Naive thymus-derived CD8-positive, alpha-beta T cell (primary cell): ENCODE measurements around the gene NEU1. TPM values are rescaled to one million over a fixed set of nuclear protein-coding genes. Genes with fewer than 3 reads are reported as not detected.
A peak's percentile ranks its signal among the peaks of the same experiment; 100 is the strongest.
"Not testable (repeated sequence)": the region's sequence is repeated elsewhere in the genome, so short reads cannot be mapped to it uniquely, and the experiment has no call there.

ENCODE experiments used
- ATAC-seq, 2 donors: fragments of 150-1000 bp; cut with Tn5 transposase in 1 of 2; sonication (Bioruptor Pico), chemical (Tn5 transposase) in 1 of 2; 1 replicate in 1 of 2; 2 replicates in 1 of 2; pipeline ENCODE4 v1.10.0; 2021; ENCODE audit warnings: mild to moderate bottlenecking in 2 of 2, moderate library complexity in 2 of 2
- POLR2A ChIA-PET: fragments of 350-600 bp; sonication (Branson Sonifier 250); formaldehyde crosslinking; loops from one replicate; lab custom pipeline; 2021; ENCODE audit warnings: antibody characterized with exemption; lab: Charles Lee
- DNase-seq, 10 donors: peaks; one replicate each; pipeline versions ENCODE4 v3.0.0 to v3.0.0-alpha.2; 2020 to 2022
- H3K27ac Mint-ChIP-seq, 10 donors: one replicate each; pipeline ENCODE4 v1.8.0; 2020 to 2022; ENCODE audit warnings: mild to moderate bottlenecking in 10 of 10, mixed read lengths in 10 of 10, moderate library complexity in 4 of 10, inconsistent platforms in 1 of 10
- H3K27me3 Mint-ChIP-seq, 5 donors: one replicate each; pipeline ENCODE4 v1.8.0; 2021 to 2022; ENCODE audit warnings: mixed read lengths in 5 of 5
- H3K36me3 Mint-ChIP-seq, 3 donors: one replicate each; pipeline ENCODE4 v1.8.0; 2020 to 2022; ENCODE audit warnings: mixed read lengths in 3 of 3, mild to moderate bottlenecking in 2 of 3, inconsistent platforms in 1 of 3
- H3K4me1 Mint-ChIP-seq, 4 donors: one replicate each; pipeline ENCODE4 v1.8.0; 2021 to 2022; ENCODE audit warnings: mixed read lengths in 4 of 4
- H3K4me3 Mint-ChIP-seq, 10 donors: one replicate each; pipeline ENCODE4 v1.8.0; 2020 to 2022; ENCODE audit warnings: mild to moderate bottlenecking in 10 of 10, mixed read lengths in 10 of 10, moderate library complexity in 6 of 10, inconsistent platforms in 1 of 10
- H3K9me3 Mint-ChIP-seq, 9 donors: one replicate each; pipeline ENCODE4 v1.8.0; 2020 to 2022; ENCODE audit warnings: mixed read lengths in 9 of 9, mild to moderate bottlenecking in 3 of 9, inconsistent platforms in 1 of 9, moderate library complexity in 1 of 9
- polyA plus RNA-seq, 3 donors: library from polyadenylated mRNA; unstranded; fragments of 300-500 nt; fragmentation: Illumina TruSeq; gene quantifications; one replicate each; pipeline ENCODE4 v1.2.3, GENCODE V29; 2021
- total RNA-seq, 8 experiments: library from RNA in 2 of 8; stranded (reverse) in 2 of 8; gene quantifications; one replicate each; pipeline ENCODE4 v1.2.3 and lab custom pipeline; 2021 to 2026

The NEU1 gene
- total and polyA plus RNA-seq, 5 experiments from 2014 or later = 10.9 to 17.9 (median 15.8) TPM

DNA sequence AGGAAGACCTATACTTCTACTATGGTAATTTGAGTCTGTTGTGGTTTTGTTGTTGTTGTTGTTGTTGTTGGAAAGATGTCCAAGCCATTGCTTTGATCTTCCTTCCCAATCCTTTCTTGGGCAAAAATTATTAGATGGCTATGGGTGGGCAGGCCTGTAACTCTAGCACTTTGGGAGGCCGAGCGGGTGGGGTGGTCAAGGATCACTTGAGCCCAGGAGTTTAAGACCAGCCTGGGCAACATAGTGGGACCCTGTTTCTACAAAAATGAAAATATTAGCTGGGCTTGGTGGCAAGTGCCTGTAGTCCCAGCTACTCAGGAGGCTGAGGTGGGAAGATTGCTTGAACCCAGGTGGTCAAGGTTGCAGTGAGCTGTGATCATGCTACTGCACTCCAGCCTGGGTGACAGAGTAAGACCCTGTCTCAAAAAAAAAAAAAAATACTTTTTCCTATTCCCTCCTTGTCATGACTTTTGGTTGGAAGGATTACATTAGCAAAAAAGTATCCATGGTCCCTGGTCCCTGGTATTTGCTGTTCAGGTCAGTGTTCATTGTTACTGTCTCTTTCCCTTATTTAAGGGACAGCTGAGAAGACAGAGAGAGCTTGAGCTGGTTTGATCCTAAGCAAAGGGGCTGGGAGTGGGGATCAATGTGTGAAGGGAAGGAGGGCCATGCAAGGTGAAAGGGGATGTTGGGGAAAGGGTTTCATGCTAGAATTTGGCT lies 11.7 kb downstream of the NEU1 start:
- no peak overlapping the region for H3K4me3 Mint-ChIP-seq
- H3K9me3 Mint-ChIP-seq = no peaks in the 10 kb centered on the region
- ATAC-seq (no peak), DNase-seq (no peak)
- H3K27ac Mint-ChIP-seq = peak overlapping the region in 1 of 10 donors; percentile 8
- POLR2A ChIA-PET = interaction anchor here (0.7 kb wide), 1 partner anchor 37 kb away, joined by 3 read pairs; no protein-coding TSS in a partner anchor
- no peaks in the 10 kb centered on the region for H3K27me3 Mint-ChIP-seq
- H3K36me3 Mint-ChIP-seq = no peaks in the 10 kb centered on the region
- peaks cover 0 to 5% (median 0%) of the 10 kb centered on the region in 4 donors for H3K4me1 Mint-ChIP-seq

DNA sequence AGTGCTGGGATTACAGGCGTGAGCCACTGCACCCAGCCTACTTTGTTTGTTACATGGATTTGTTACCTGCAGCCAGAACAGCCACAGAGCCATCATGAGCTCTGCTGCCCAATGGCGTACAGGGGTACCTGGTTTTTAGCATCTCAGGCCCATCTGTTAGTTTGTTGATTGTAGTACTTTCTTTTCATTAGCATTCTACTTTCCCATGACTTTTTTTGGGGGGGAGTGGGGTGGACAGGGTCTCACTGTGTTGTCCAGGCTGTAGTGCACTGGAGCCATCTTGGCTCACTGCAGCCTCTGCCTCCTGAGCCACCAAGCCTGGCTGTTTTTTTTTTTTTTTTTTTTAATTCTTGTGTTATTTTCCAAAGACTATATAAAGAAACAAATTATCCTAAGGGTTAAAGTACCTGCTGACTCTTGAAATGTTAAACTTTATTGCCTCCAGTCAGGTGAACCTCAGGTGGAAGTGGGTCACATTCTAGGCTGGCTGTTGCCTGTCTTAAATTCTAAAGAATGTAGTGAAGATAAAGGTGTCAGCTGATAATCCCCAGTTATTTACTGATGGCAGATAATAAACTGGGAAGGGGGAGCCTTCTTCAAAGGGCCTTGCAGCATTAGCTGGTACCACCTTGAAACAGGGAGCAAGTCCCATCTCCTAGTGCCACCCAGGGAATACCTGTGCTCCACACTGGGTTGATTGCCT lies 15.2 kb downstream of the NEU1 start:
- POLR2A ChIA-PET = interaction anchor here (1.3 kb wide), 1 partner anchor 9 kb away, joined by 4 read pairs; no protein-coding TSS in a partner anchor
- H3K4me3 Mint-ChIP-seq = no peak overlapping the region
- no peak for ATAC-seq
- no peaks in the 10 kb centered on the region for H3K27me3 Mint-ChIP-seq
- no peak for DNase-seq
- H3K9me3 Mint-ChIP-seq = no peaks in the 10 kb centered on the region
- peaks cover 0 to 5% (median 1%) of the 10 kb centered on the region in 4 donors for H3K4me1 Mint-ChIP-seq
- H3K27ac Mint-ChIP-seq = no peak overlapping the region
- peaks cover 0 to 8% (median 0%) of the 10 kb centered on the region in 3 donors for H3K36me3 Mint-ChIP-seq

DNA sequence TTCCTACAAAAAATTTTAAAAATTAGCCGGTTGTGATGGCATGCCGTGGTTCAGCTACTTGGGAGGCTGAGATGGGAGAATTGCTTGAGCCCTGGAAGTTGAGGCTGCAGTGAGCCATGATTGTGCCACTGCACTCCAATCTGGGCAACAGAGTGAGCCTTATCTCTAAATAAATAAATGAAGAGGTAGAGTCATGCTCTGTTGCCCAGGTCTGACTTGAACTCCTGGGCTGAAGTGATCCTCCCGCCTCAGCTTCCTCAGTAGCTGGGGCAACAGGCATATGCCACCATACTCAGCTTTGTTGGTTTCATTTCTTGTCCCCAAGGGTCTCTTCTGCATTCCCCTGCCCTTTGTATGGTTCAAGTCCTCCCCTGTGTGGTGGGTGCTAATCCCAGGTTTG lies 18.1 kb downstream of the NEU1 start:
- no peak overlapping the region for H3K4me3 Mint-ChIP-seq
- no peaks in the 10 kb centered on the region for H3K9me3 Mint-ChIP-seq
- DNase-seq (no peak), ATAC-seq (no peak)
- POLR2A ChIA-PET = interaction anchor here (0.7 to 1.1 kb wide), 3 partner anchors 9 to 1015 kb away, joined by 3 to 5 read pairs (median 3); no protein-coding TSS in a partner anchor
- peaks cover 0 to 30% (median 4%) of the 10 kb centered on the region in 3 donors for H3K36me3 Mint-ChIP-seq
- H3K4me1 Mint-ChIP-seq = peaks cover under 1 to 7% (median 2%) of the 10 kb centered on the region in 4 donors
- H3K27ac Mint-ChIP-seq = peak overlapping the region in 4 of 10 donors; percentile 48 to 78 (median 68)
- no peaks in the 10 kb centered on the region for H3K27me3 Mint-ChIP-seq

DNA sequence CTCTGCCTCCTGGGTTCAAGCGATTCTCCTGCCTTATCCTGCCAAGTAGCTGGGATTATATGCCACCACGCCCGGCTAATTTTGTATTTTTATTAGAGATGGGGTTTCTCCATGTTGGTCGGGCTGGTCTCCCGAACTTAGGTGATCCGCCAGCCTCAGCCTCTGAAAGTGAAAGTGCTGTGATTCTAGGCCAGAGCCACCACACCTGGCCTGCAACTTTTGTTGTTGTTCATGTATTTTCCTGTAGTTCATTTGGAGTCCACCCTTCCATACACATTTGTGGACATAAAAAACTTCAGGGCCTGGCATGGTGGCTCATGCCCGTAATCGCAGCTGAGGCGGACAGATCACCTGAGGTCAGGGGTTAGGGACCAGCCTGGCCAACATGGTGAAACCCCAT lies 20.6 kb downstream of the NEU1 start:
- H3K36me3 Mint-ChIP-seq = peaks cover 0 to 54% (median 12%) of the 10 kb centered on the region in 3 donors
- H3K27ac Mint-ChIP-seq = peak overlapping the region in 3 of 10 donors; percentile 15 to 47 (median 36)
- no peak for DNase-seq
- POLR2A ChIA-PET = no interaction called here
- ATAC-seq = no peak
- peaks cover 10 to 28% (median 19%) of the 10 kb centered on the region in 4 donors for H3K4me1 Mint-ChIP-seq
- no peak overlapping the region for H3K4me3 Mint-ChIP-seq
- no peaks in the 10 kb centered on the region for H3K9me3 Mint-ChIP-seq
- no peaks in the 10 kb centered on the region for H3K27me3 Mint-ChIP-seq

DNA sequence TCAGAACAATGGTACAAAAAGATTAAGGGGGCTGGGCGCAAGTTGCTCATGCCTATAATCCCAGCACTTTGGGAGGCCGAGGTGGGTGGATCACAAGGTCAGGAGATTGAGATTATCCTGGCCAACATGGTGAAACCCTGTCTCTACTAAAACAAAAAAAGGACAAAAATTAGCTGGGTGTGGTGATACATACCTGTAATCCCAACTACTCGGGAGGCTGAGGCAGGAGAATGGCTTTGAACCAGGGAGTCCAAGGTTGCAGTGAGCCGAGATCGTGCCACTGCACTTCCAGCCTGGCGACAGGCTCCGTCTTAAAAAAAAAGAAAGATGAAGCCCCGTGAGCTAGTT lies 22.9 kb downstream of the NEU1 start:
- Mint-ChIP-seq H3K27ac (peak overlapping the region in 3 of 10 donors; percentile 48 to 99 (median 56)), H3K4me1 (peaks cover 16 to 43% (median 37%) of the 10 kb centered on the region in 4 donors), H3K36me3 (peaks cover 0 to 61% (median 15%) of the 10 kb centered on the region in 3 donors)
- H3K9me3 Mint-ChIP-seq, DNase-seq, H3K4me3 Mint-ChIP-seq, H3K27me3 Mint-ChIP-seq, ATAC-seq: not testable (repeated sequence)
- POLR2A ChIA-PET = interaction anchor here (0.6 to 2.0 kb wide), 4 partner anchors 23 to 299 kb away, joined by 3 to 6 read pairs (median 3); partner anchors contain the start of gene NEU1

DNA sequence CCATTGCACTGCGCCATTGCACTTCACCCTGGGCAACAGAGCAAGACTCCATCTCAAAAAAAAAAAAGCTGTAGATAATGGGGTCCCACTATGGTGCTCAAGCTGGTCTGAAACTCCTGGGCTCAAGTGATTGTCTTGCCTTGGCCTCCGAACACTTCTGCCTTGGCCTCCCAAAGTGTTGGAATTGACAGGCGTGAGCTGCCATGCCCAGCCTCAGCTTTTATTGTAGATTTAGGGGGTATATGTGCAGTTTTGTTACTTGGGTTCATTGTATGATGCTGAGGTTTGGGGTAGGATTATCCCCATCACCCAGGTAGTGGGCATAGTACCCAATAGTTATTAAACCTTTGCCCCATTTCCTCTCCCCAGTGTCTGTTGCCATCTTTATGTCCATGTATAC lies 23.7 kb downstream of the NEU1 start:
- H3K36me3 Mint-ChIP-seq = peaks cover 0 to 61% (median 15%) of the 10 kb centered on the region in 3 donors
- no peak for ATAC-seq
- H3K27me3 Mint-ChIP-seq = no peaks in the 10 kb centered on the region
- peak overlapping the region in 7 of 10 donors; percentile 1 to 58 (median 20) for H3K4me3 Mint-ChIP-seq
- peak overlapping the region in 9 of 10 donors; percentile 9 to 99 (median 48) for H3K27ac Mint-ChIP-seq
- H3K4me1 Mint-ChIP-seq = peaks cover 17 to 46% (median 41%) of the 10 kb centered on the region in 4 donors
- no peaks in the 10 kb centered on the region for H3K9me3 Mint-ChIP-seq
- no peak for DNase-seq
- POLR2A ChIA-PET = interaction anchor here (0.6 to 2.0 kb wide), 5 partner anchors 9 to 298 kb away, joined by 3 to 7 read pairs (median 6); partner anchors contain the start of genes C6orf47 and NEU1

DNA sequence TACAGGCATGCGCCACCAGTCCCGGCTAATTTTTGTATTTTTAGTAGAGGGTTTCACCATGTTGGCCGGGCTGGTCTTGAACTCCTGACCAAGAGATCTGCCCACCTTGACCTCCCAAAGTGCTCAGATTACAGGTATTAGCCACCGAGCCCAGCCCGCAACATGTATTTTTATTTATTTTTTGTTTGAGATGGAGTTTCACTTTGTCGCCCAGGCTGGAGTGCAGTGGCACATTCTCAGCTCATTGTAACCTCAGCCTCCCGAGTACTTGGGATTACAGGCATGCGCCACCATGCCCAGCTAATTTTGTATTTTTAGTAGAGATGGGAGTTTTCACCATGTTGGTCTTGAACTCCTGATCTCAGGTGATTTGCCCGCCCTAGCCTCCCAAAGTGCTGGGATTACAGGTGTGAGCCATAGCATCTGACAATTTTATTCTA lies 24.5 kb downstream of the NEU1 start:
- ATAC-seq, H3K27me3 Mint-ChIP-seq, H3K9me3 Mint-ChIP-seq, DNase-seq: not testable (repeated sequence)
- H3K4me1 Mint-ChIP-seq = peaks cover 17 to 48% (median 42%) of the 10 kb centered on the region in 4 donors
- H3K4me3 Mint-ChIP-seq = peak overlapping the region in 9 of 10 donors; percentile 2 to 100 (median 95)
- peaks cover 0 to 59% (median 15%) of the 10 kb centered on the region in 3 donors for H3K36me3 Mint-ChIP-seq
- H3K27ac Mint-ChIP-seq = peak overlapping the region in 7 of 10 donors; percentile 43 to 99 (median 99)
- POLR2A ChIA-PET = interaction anchor here (0.6 to 2.0 kb wide), 4 partner anchors 8 to 177 kb away, joined by 3 to 7 read pairs (median 5); partner anchors contain the start of genes C6orf47, LY6G5C and NEU1

DNA sequence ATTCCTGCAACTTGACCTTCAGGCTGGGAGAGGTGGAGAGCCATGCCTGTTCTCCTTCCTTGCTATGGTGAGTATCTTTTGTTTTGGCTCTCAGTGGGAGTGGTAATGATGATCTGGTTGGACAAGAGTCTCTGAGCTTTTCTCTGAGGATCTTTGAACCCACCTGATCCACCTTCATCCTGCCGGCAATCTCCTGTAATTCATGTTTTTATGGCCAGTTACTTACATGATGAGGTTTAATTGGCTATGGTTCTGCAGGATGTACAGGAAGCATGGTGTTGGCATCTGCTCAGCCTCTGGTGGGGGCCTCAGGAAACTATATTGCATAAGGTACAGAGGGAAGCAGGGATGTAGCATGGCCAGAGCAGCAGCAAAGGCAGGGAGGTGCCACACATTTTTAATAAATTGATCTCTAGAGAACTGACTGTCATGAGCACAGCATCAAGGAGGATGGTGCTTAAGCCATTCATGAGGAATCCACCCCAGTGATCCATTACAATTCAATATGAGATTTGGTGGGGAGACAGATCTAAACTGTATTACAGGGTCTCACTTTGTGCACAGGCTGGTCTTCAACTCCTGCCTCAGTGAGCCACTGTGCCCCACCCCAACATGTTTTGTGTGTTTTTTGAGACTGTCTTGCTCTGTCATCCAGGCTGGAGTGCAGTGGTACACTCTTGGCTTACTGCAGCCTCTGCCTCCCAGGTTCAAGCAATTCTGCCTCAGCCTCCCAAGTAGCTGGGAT lies 25.1 kb downstream of the NEU1 start:
- ATAC-seq = no peak
- peak overlapping the region; percentile 92 to 100 (median 99) for H3K27ac Mint-ChIP-seq
- peaks cover 0 to 57% (median 15%) of the 10 kb centered on the region in 3 donors for H3K36me3 Mint-ChIP-seq

DNA sequence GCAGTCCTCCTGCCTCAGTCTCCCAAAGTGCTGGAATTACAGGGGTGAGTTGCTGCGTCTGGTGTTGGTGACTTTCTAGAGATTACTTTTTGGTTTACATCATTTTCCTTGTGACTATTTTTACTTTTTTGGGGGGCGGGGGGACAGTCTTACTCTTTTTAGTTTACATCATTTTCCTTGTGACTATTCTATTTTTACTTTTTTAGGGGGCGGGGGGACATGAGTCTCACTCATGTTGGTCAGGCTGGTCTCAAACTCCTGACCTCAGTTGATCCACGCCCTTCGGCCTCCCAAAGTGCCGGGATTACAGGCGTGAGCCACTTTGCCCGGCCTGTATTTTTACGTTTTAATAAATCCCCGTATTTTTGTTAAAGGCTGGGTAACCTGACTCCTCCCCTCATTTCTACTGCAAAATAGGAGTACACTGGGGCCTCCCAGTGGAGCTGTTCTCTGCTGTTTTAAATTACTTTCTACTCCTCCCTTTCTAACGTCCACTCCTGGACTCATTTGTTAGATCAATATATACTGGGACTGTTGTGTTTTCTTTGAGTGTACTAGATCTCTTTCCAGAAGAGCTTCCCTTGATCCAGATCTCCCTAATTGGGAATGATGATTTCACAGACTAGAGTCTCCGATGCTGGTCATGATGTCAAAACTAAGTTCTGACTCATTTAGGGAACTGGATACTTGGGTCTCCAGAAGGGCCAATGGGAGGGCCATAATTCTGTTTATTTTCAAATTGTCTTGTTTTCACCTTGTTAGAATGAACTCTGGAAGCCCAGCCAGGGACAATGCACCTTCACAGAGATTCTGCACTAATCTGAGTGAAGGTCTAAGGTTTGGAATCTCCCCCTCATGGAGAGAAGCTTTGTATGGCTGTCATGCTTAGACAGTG lies 25.9 kb downstream of the NEU1 start:
- peak overlapping the region; percentile 91 to 100 (median 97) for H3K4me3 Mint-ChIP-seq
- DNase-seq (no peak), ATAC-seq (peak in 1 of 2 donors; percentile 21)
- no peaks in the 10 kb centered on the region for H3K27me3 Mint-ChIP-seq
- no peaks in the 10 kb centered on the region for H3K9me3 Mint-ChIP-seq
- peak overlapping the region; percentile 94 to 100 (median 99) for H3K27ac Mint-ChIP-seq
- peaks cover 0 to 57% (median 15%) of the 10 kb centered on the region in 3 donors for H3K36me3 Mint-ChIP-seq
- POLR2A ChIA-PET = interaction anchor here (0.6 to 4.2 kb wide), 8 partner anchors 26 to 194 kb away, joined by 4 to 14 read pairs (median 5); partner anchors contain the start of genes CSNK2B, DDAH2, EHMT2 and GPANK1
- peaks cover 17 to 51% (median 43%) of the 10 kb centered on the region in 4 donors for H3K4me1 Mint-ChIP-seq

More for the DNA sequence above, 25.1 kb downstream of the NEU1 start:
- POLR2A ChIA-PET = interaction anchor here (0.6 to 4.2 kb wide), 6 partner anchors 25 to 176 kb away, joined by 3 to 14 read pairs (median 5); partner anchors contain the start of genes C6orf47, CSNK2B, EHMT2 and GPANK1
- Mint-ChIP-seq H3K9me3 (no peaks in the 10 kb centered on the region), H3K4me1 (peaks cover 17 to 51% (median 43%) of the 10 kb centered on the region in 4 donors), H3K4me3 (peak overlapping the region; percentile 91 to 100 (median 97)), H3K27me3 (no peaks in the 10 kb centered on the region)
- no peak for DNase-seq

DNA sequence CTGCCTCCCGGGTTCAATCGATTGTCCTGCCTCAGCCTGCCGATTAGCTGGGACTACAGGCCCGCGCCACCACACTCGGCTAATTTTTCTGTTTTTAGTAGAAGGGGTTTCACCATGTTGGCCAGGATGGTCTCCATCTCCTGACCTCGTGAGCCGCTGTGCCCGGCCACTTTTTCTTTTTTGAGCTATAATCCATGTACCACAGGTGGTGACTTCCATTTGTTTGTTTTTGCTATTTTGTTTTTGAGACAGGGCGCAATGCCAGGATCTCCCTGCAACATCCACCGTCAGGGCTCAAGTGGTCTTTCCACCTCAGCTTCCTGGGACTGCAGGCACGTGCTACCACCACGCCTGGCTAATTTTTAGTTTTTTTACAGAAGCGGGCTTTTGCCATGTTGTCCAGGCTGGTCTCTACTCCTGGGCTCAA lies 26.6 kb downstream of the NEU1 start:
- DNase-seq (no peak), ATAC-seq (no peak)
- Mint-ChIP-seq H3K9me3 (no peaks in the 10 kb centered on the region), H3K4me3 (peak overlapping the region; percentile 91 to 100 (median 97)), H3K4me1 (peaks cover 17 to 53% (median 43%) of the 10 kb centered on the region in 4 donors), H3K36me3 (peaks cover 0 to 50% (median 15%) of the 10 kb centered on the region in 3 donors), H3K27me3 (no peaks in the 10 kb centered on the region), H3K27ac (peak overlapping the region; percentile 94 to 100 (median 99))
- POLR2A ChIA-PET = interaction anchor here (0.6 to 4.2 kb wide), 12 partner anchors 27 to 216 kb away, joined by 3 to 18 read pairs (median 5); partner anchors contain the start of genes CSNK2B, DDAH2, EHMT2 and GPANK1
